ENCODE measurements around the gene SLC4A2. TPM values are rescaled to one million over a fixed set of nuclear protein-coding genes. Genes with fewer than 3 reads are reported as not detected.

Gene SLC4A2
- total and polyA plus RNA-seq, 2 of the 8 experiments (the other 6 are each of a cell fraction or from before 2014, with no cell fraction given): 72.6 to 147 TPM

DNA sequence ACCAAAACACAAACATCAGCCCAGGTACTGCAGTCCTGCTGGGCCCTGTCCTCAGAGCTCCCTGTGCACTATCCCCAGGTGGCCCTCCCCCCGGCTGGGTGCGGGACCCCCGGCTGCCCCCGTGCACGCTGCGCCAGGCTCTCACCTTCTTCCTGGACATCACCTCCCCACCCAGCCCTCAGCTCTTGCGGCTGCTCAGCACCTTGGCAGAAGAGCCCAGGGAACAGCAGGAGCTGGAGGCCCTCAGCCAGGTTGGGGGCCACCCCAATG, 49.4 kb upstream of the SLC4A2 start:
- POLR2A ChIA-PET (ENCODE audit: partially characterized antibody): interaction anchor here (0.8 to 2.5 kb wide), 6 partner anchors 9 to 49 kb away, joined by 3 to 16 read pairs (median 5); partner anchors contain the start of gene SLC4A2
- FAIRE-seq: no peak
- TF ChIP-seq KDM5A (IDR thresholded peaks at IDR 0.05; ENCODE audit: low read length) (no peak), SIX5 (IDR thresholded peaks at IDR 0.05; ENCODE audit: low read depth, low read length) (no peak), TEAD4 (IDR thresholded peaks at IDR 0.05; ENCODE audit: low read depth, low read length) (no peak), RNF2 (IDR thresholded peaks at IDR 0.05; ENCODE audit: borderline replicate concordance, low read depth, low read length, missing control alignments, poor library complexity, severe bottlenecking) (no peak), BACH1 (IDR thresholded peaks at IDR 0.05; ENCODE audit: low read length) (no peak), MAFK (IDR thresholded peaks at IDR 0.05; ENCODE audit: low read depth, low read length) (no peak), SUZ12 (IDR thresholded peaks at IDR 0.05; ENCODE audit: low read length) (no peak), RBBP5 (IDR thresholded peaks at IDR 0.05; ENCODE audit: borderline replicate concordance, low read depth, low read length) (no peak), NRF1 (IDR thresholded peaks at IDR 0.05; ENCODE audit: low read depth, low read length) (no peak), CREB1 (IDR thresholded peaks at IDR 0.05) (no peak), CBX8 (IDR thresholded peaks at IDR 0.05; ENCODE audit: borderline replicate concordance, low read depth, low read length) (no peak)

More for the DNA sequence above, 49.4 kb upstream of the SLC4A2 start:
- no peak for DNase-seq (ENCODE audit: low read depth in 1 of 2, low spot score in 2 of 2)
- H4K8ac ChIP-seq (ENCODE audit: extremely low read depth, insufficient read depth, low read length): peak overlapping the region; percentile 29; the same call in 1 of the 2 replicates
- 0 out of 2 replicates have a peak overlapping the region, but pooled peaks have one; percentile 32 for H2BK20ac ChIP-seq (ENCODE audit: low read length)
- peak overlapping the region; percentile 60; the same call in 1 of the 2 replicates for H2BK12ac ChIP-seq (ENCODE audit: low read depth, low read length)
- H2BK5ac ChIP-seq (ENCODE audit: low read depth, low read length): no peak overlapping the region; the same call in 1 of the 2 replicates
- H3K23me2 ChIP-seq (ENCODE audit: low read depth, low read length): no peaks in the 10 kb centered on the region; the same call in 1 of the 2 replicates
- CTCF ChIA-PET (ENCODE audit: partially characterized antibody): interaction anchor here (0.7 to 11.5 kb wide), 34 partner anchors 11 to 234 kb away, joined by 3 to 142 read pairs (median 6); partner anchors contain the start of genes ABCB8, ATG9B, CDK5 and NOS3
- H3K27ac ChIP-seq (ENCODE audit: low read depth, low read length): no peak overlapping the region
- no peak overlapping the region for H3K56ac ChIP-seq (replicated peaks; ENCODE audit: insufficient read length, low read depth, low read length)
- peak overlapping the region; percentile 78 for H3K18ac ChIP-seq (ENCODE audit: extremely low read depth, low read length)
- no peak overlapping the region for H2BK120ac ChIP-seq (replicated peaks; ENCODE audit: low read depth, low read length)
- H2AK5ac ChIP-seq (ENCODE audit: low read depth, low read length): no peak overlapping the region
- H4K91ac ChIP-seq (replicated peaks; ENCODE audit: insufficient read length, low read length): peak overlapping the region; percentile 44
- peak overlapping the region in 1 of 4 experiments; percentile 33; a peak in 1 of 8 replicates for H3K4me3 ChIP-seq (ENCODE audit: extremely low read depth in 1 of 4, insufficient read depth in 2 of 4, low read depth in 3 of 4, low read length in 4 of 4)
- H3K27me3 ChIP-seq (replicated peaks in 1 of 4; ENCODE audit: control insufficient read depth in 3 of 4, extremely low read depth in 1 of 4, insufficient read depth in 3 of 4, low read length in 3 of 4): peaks cover 0 to 3% (median 2%) of the 10 kb centered on the region in 4 experiments; a peak in 3 of 7 replicates
- no peaks in the 10 kb centered on the region; the same call in 1 of the 2 replicates for H3K79me1 ChIP-seq (ENCODE audit: low read depth, low read length)
- WGBS, 2 experiments (ENCODE audit: extremely low coverage in 1 of 2, insufficient coverage in 1 of 2, insufficient read length in 1 of 2, insufficient replicate concordance in 2 of 2, low coverage in 1 of 2, low lambda C conversion rate in 2 of 2, missing lambda C conversion rate in 1 of 2): 76% methylated on average over 7 of the region's 7 CpGs; no CpG with 5 or more reads in 1 of the 2 experiments
- no peak overlapping the region for H3K9ac ChIP-seq (replicated peaks in 1 of 4; ENCODE audit: extremely low read depth in 1 of 4, low read depth in 3 of 4, low read length in 3 of 4)
- peaks cover 0 to 31% (median 24%) of the 10 kb centered on the region in 4 experiments; a peak in 6 of 7 replicates for H3K4me1 ChIP-seq (replicated peaks in 1 of 4; ENCODE audit: control insufficient read depth in 3 of 4, insufficient read depth in 4 of 4, low read length in 3 of 4)
- no peak overlapping the region for H2AFZ ChIP-seq (ENCODE audit: low read length)
- H3K4me2 ChIP-seq (ENCODE audit: insufficient read depth in 1 of 2, low read depth in 2 of 2, low read length in 2 of 2): peak overlapping the region; percentile 51 to 69; a peak in 3 of 4 replicates
- no peaks in the 10 kb centered on the region for H3K79me2 ChIP-seq (ENCODE audit: control insufficient read depth in 1 of 2, insufficient read depth in 2 of 2, low read length in 2 of 2)
- H2BK15ac ChIP-seq (ENCODE audit: low read length): no peak overlapping the region
- no peak overlapping the region for H3K14ac ChIP-seq (ENCODE audit: insufficient read length)
- H3K9me3 ChIP-seq (ENCODE audit: insufficient read depth in 2 of 2, low read depth in 1 of 2, low read length in 1 of 2): no peaks in the 10 kb centered on the region
- H3K36me3 ChIP-seq (ENCODE audit: control insufficient read depth in 2 of 4, insufficient read depth in 4 of 4, low read length in 3 of 4): no peaks in the 10 kb centered on the region
- no peaks in the 10 kb centered on the region for H4K20me1 ChIP-seq (replicated peaks in 1 of 2; ENCODE audit: control insufficient read depth in 1 of 2, insufficient read depth in 2 of 2, low read length in 2 of 2)
- peak overlapping the region; percentile 41 for H3K4ac ChIP-seq (replicated peaks; ENCODE audit: insufficient read length, low read depth, low read length)
- H4K5ac ChIP-seq (ENCODE audit: insufficient read length, low read depth, low read length): no peak overlapping the region
- H3K23ac ChIP-seq (ENCODE audit: insufficient read length): no peak overlapping the region

Data from H1 (cell line).